Psoas muscle (tissue), 8 donors: Measurements from ENCODE around the gene SPDEF. TPM values are rescaled to one million over a fixed set of nuclear protein-coding genes. Genes with fewer than 3 reads are reported as not detected.

ENCODE experiments used
- ATAC-seq, 4 donors: fragments of 200-7000 bp; cut with Tn5 transposase; one replicate each; pipeline ENCODE4 v1.9.1; 2020; ENCODE audit warnings: moderate library complexity in 3 of 4, mild to moderate bottlenecking in 2 of 4
- DNase-seq, 2 donors: peaks; one replicate each; pipeline ENCODE4 v3.0.0-alpha.2; 2020
- H3K27ac ChIP-seq: fragments of 200-600 bp; one replicate; pipeline ENCODE4 v1.8.0; 2022
- H3K27me3 ChIP-seq, 3 donors: fragments of 200-600 bp in 1 of 3; one replicate each; pipeline versions ENCODE4 v1.6.1 to v1.8.0; 2013 to 2022; ENCODE audit warnings: low read length in 2 of 3, mild to moderate bottlenecking in 2 of 3, moderate library complexity in 1 of 3; ENCODE audit not compliant: insufficient read depth in 3 of 3
- H3K36me3 ChIP-seq, 2 donors: fragments of 200-600 bp in 1 of 2; one replicate each; pipeline versions ENCODE4 v1.6.1 to v1.8.0; 2013 to 2022; ENCODE audit warnings: low read depth in 1 of 2, mild to moderate bottlenecking in 1 of 2, moderate library complexity in 1 of 2; ENCODE audit not compliant: insufficient read depth in 1 of 2
- H3K4me1 ChIP-seq: fragments of 200-600 bp; one replicate; pipeline ENCODE4 v1.8.0; 2022
- H3K4me3 ChIP-seq: fragments of 200-600 bp; one replicate; pipeline ENCODE4 v1.8.0; 2022; ENCODE audit warnings: mild to moderate bottlenecking
- H3K9me3 ChIP-seq: fragments of 200-600 bp; one replicate; pipeline ENCODE4 v1.8.0; 2022
- CTCF ChIP-seq: fragments of 200-600 bp; IDR thresholded peaks from one replicate; pipeline ENCODE4 v1.8.0; 2022; ENCODE audit warnings: antibody characterized with exemption
- WGBS, 3 donors: extraction: QIAGEN DNeasy Blood & Tissue Kit; methylation state at CpG; one replicate each; pipeline versions ENCODE4 v1.1.6 to v1.1.7; 2013; 5-methylcytosine and 5-hydroxymethylcytosine counted together
- intact Hi-C, 2 donors: fragments of 100-400 bp; cut with DNase I; formaldehyde crosslinking; loops; one replicate each; pipeline versions ENCODE4 v1.11.0 to v1.14.2; 2022
- polyA plus RNA-seq, 3 donors: library from polyadenylated mRNA; stranded (reverse); fragments of 200-250 nt; gene quantifications; one replicate each; pipeline ENCODE4 v1.2.3, GENCODE V29; 2013
- total RNA-seq, 4 donors: library from RNA; stranded (reverse); fragmentation: NEBNext Ultra II Directional in 2 of 4; extraction: Animal tissue kit (Norgen Biotek cat#: 25700) in 2 of 4; gene quantifications; one replicate each; pipeline versions ENCODE4 v1.2.1 to v1.2.4, GENCODE V29; 2021 to 2023
- donor health status: healthy with polysubstance abuse.
- donor health status: DM: no; HTN: no; CAD: no; lungs with moderate emphysema.
- donor health status: Bipolar disorder and iron deficiency.
- donor health status: healthy.
- donor health status: DM: yes; HTN: yes; CAD: no.
- donor health status: DM: no; HTN: no; CAD: no.
- donor health status: DM: no; HTN: no; CAD: no.
- donor health status: DM: yes; HTN: yes; CAD: no.

Gene SPDEF
- total and polyA plus RNA-seq, 7 donors = 0.03 to 0.22 (median 0.21) TPM; not detected in 2

DNA sequence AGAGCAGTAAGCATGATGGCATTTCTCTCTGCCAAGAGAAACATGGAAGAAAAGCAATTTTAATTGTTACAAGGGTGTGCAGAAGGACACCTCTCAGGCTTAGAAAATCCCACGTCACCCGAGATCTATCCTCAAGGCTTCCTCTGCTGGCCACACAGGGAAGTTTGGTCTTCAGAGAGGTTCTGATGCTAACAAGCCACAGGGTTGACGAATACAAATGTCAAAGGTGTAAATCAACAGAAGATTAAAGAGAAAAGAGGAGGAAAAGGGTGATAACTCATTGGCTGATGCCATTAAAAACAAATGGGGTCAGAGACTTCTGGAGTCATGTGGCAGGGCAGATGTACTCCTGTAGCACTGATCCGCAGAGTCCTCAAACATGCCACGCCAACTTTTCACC, 33.6 kb upstream of the SPDEF start:
- Histone ChIP-seq H3K4me1 (peaks cover 32% of the 10 kb centered on the region), H3K4me3 (no peak overlapping the region), H3K36me3 (peaks cover 0 to 32% of the 10 kb centered on the region in 2 donors), H3K27ac (no peak overlapping the region), H3K27me3 (no peaks in the 10 kb centered on the region), H3K9me3 (no peaks in the 10 kb centered on the region)
- DNase-seq (no peak), ATAC-seq (no peak)
- no peak for TF ChIP-seq CTCF
- 75 to 90% (median 79%) methylated on average over 5 of the region's 5 CpGs for WGBS, 3 donors
- intact Hi-C loops = no loop called here

- 94 to 97% (median 95%) methylated on average over 2 of the region's 2 CpGs for WGBS, 3 donors
- no peak for TF ChIP-seq CTCF
- peaks cover 29% of the 10 kb centered on the region for H3K4me1 ChIP-seq
These were observed 33.0 kb upstream of the SPDEF start for GRCh38 chr6:34589140-34589539.

DNA sequence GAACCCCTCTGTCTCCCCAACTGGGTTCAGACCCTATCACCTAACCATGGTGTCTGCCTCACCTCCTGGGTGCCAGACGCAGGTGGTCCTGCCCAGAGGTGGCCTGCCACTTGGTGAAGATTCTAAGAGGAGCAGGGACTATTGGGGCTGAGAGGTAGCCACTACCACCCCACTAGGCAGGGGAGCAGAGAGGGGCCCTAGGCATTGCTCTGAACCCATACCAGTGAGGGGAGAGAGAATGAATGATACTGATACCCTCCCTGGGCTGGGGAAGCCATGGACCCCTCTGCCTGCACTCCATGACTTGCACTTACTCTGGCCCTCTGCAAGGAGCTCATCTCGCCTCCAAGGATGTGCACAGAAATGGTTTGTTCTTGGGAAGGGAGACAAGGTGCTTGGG, 31.7 kb upstream of the SPDEF start:
- intact Hi-C loops = no loop called here
- DNase-seq = no peak
- H3K4me3 ChIP-seq = no peak overlapping the region
- no peaks in the 10 kb centered on the region for H3K27me3 ChIP-seq
- H3K4me1 ChIP-seq = peaks cover 16% of the 10 kb centered on the region
- TF ChIP-seq CTCF = no peak
- 93 to 100% (median 99%) methylated on average over 2 of the region's 2 CpGs for WGBS, 3 donors
- ATAC-seq = no peak
- H3K36me3 ChIP-seq = peaks cover 0 to 32% of the 10 kb centered on the region in 2 donors
- H3K27ac ChIP-seq = no peak overlapping the region
- no peaks in the 10 kb centered on the region for H3K9me3 ChIP-seq

More at GRCh38 chr6:34589140-34589539, 33.0 kb upstream of the SPDEF start:
- ATAC-seq = no peak
- Histone ChIP-seq H3K27me3 (no peaks in the 10 kb centered on the region), H3K4me3 (no peak overlapping the region), H3K9me3 (no peaks in the 10 kb centered on the region), H3K27ac (no peak overlapping the region), H3K36me3 (peaks cover 0 to 32% of the 10 kb centered on the region in 2 donors)
- intact Hi-C loops = no loop called here
- DNase-seq = no peak

DNA sequence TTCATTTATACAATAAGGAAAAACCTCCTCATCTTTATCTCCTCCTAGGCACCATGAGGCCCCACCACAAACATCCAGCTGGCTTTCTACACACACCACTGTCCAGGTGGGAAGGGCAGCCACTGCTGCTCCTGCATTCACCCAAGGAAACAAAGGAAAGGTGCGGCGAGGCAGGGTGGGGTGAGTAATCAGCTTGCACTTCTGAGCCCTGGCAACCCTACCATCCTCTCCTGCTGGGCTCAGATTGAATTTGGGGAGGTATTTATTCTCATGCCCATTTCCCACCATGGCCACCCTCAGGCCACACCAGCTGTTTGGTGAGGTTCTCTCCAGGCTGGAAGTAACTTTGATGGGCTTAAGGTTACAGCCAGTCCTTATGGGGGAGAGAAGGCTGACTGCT, 31.2 kb upstream of the SPDEF start:
- Histone ChIP-seq H3K27me3 (no peaks in the 10 kb centered on the region), H3K27ac (no peak overlapping the region), H3K4me3 (no peak overlapping the region), H3K36me3 (peaks cover 0 to 32% of the 10 kb centered on the region in 2 donors), H3K4me1 (peaks cover 12% of the 10 kb centered on the region), H3K9me3 (no peaks in the 10 kb centered on the region)
- no peak for DNase-seq
- intact Hi-C loops = no loop called here
- no peak for TF ChIP-seq CTCF
- no peak for ATAC-seq
- WGBS, 3 donors = 89 to 100% (median 90%) methylated on average over 2 of the region's 2 CpGs

GRCh38 chr6:34586327-34587040, 30.4 kb upstream of the SPDEF start:
- Histone ChIP-seq H3K4me3 (no peak overlapping the region), H3K27me3 (no peaks in the 10 kb centered on the region), H3K9me3 (no peaks in the 10 kb centered on the region), H3K27ac (no peak overlapping the region), H3K36me3 (peaks cover 0 to 32% of the 10 kb centered on the region in 2 donors), H3K4me1 (peaks cover 4% of the 10 kb centered on the region)
- intact Hi-C loops = no loop called here
- ATAC-seq (no peak), DNase-seq (no peak)
- WGBS, 3 donors = 75 to 79% (median 78%) methylated on average over 5 of the region's 5 CpGs
- TF ChIP-seq CTCF = no peak
